Suprapubic skin (tissue), 3 donors: ENCODE results near the gene NCKAP5L.

Experiments used
- POLR2A ChIP-seq, 2 donors: fragments of 450-650 bp; IDR thresholded peaks; one replicate each; pipeline ENCODE4 v1.6.1; 2017; ENCODE audit warnings: antibody characterized with exemption in 2 of 2, mild to moderate bottlenecking in 2 of 2, moderate library complexity in 2 of 2
- TF ChIP-seq, protein P1 (sequence below), 2 donors: fragments of 200-600 bp in 1 of 2; fragments of 450-650 bp in 1 of 2; sonication (generic) in 1 of 2; IDR thresholded peaks; one replicate each; pipeline ENCODE4 v1.5.1; 2016 to 2019; ENCODE audit warnings: antibody characterized with exemption in 2 of 2, mild to moderate bottlenecking in 1 of 2, moderate library complexity in 1 of 2

DNA sequence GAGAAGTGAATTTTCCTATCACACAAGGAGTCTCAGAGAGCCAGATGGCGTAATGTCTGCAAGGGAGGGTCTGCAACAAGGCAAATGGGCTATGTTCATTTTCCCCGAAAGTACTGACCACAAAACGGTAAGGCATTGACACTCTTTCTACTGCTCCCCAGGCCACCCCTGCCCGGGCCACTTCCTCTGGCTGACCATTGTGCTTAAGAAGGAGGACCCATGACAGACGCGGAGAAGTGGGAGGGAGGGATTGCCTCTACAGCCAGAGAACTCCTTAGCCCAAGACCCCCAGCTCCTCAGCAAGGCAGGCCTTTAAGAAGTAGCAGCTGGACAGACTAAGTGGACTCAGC, 1.2 kb downstream of the NCKAP5L start:
- no peak for TF ChIP-seq POLR2A (IDR thresholded peaks at IDR 0.05)
- TF ChIP-seq, protein P1, sequence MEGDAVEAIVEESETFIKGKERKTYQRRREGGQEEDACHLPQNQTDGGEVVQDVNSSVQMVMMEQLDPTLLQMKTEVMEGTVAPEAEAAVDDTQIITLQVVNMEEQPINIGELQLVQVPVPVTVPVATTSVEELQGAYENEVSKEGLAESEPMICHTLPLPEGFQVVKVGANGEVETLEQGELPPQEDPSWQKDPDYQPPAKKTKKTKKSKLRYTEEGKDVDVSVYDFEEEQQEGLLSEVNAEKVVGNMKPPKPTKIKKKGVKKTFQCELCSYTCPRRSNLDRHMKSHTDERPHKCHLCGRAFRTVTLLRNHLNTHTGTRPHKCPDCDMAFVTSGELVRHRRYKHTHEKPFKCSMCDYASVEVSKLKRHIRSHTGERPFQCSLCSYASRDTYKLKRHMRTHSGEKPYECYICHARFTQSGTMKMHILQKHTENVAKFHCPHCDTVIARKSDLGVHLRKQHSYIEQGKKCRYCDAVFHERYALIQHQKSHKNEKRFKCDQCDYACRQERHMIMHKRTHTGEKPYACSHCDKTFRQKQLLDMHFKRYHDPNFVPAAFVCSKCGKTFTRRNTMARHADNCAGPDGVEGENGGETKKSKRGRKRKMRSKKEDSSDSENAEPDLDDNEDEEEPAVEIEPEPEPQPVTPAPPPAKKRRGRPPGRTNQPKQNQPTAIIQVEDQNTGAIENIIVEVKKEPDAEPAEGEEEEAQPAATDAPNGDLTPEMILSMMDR (IDR thresholded peaks at IDR 0.05) = no peak
